Muscle of arm (tissue), 12 donors: ENCODE results near the gene CFHR4. TPM values are rescaled to one million over a fixed set of nuclear protein-coding genes. Genes with fewer than 3 reads are reported as not detected.
"Not testable (repeated sequence)": the region's sequence is repeated elsewhere in the genome, so short reads cannot be mapped to it uniquely, and the experiment has no call there.

ENCODE experiments used
- DNase-seq: peaks from one replicate; pipeline ENCODE4 v3.0.0-alpha.2; 2013
- polyA plus RNA-seq, 12 donors: library from polyadenylated mRNA; unstranded; fragments of 120-200 nt; gene quantifications; one replicate each; pipeline ENCODE4 v1.2.1, GENCODE V29; 2013; ENCODE audit not compliant: insufficient read length in 12 of 12

The CFHR4 gene
- polyA plus RNA-seq, 12 donors, result 0.15 TPM; not detected in 11

- DNase-seq, result no peak
Measured at GRCh38 chr1:196933531-196934189, 45.8 kb downstream of the CFHR4 start.

GRCh38 chr1:196941474-196941873, 53.6 kb downstream of the CFHR4 start:
- not testable (repeated sequence) for DNase-seq

- not testable (repeated sequence) for DNase-seq
Measured at GRCh38 chr1:196943568-196943967, 55.7 kb downstream of the CFHR4 start, which contains the start of gene CFHR2. TSS of gene CFHR2 (plus strand) at chr1:196943738. CDS start at chr1:196943881, 143 bp downstream.

GRCh38 chr1:196951711-196952394, 64.0 kb downstream of the CFHR4 start:
- DNase-seq, result no peak

GRCh38 chr1:196954778-196955177, 66.9 kb downstream of the CFHR4 start:
- DNase-seq, result no peak

- no peak for DNase-seq
Measured at GRCh38 chr1:196955926-196956325, 68.1 kb downstream of the CFHR4 start.

GRCh38 chr1:196960854-196961253, 73.0 kb downstream of the CFHR4 start:
- no peak for DNase-seq

Other genes with a start within 250 kb of the CFHR4 start
- 100 to 1,000 TPM in 6 of 12 donors, 10 to 100 TPM in 5, not detected in 1; 51.4 to 131 (median 111) TPM for gene CFH, start 236.0 kb upstream of the CFHR4 start, polyA plus RNA-seq
- 10 to 100 TPM in 1 of 12 donors, 1 to 10 TPM in 9, under 1 TPM in 1, not detected in 1; 0.65 to 10.5 (median 3.0) TPM for gene CFHR3, start 113.2 kb upstream of the CFHR4 start, polyA plus RNA-seq
- gene CFHR1, start 68.3 kb upstream of the CFHR4 start, polyA plus RNA-seq, result 1 to 10 TPM in 3 of 12 donors, under 1 TPM in 6, not detected in 3; 0.43 to 2.7 (median 0.69) TPM
- gene CFHR2, start 55.7 kb downstream of the CFHR4 start, polyA plus RNA-seq, result under 1 TPM in 2 of 12 donors, not detected in 10; 0.23 to 0.74 TPM
- gene CFHR5, start 89.5 kb downstream of the CFHR4 start, polyA plus RNA-seq, result not detected
- 1 to 10 TPM in 1 of 12 donors, under 1 TPM in 2, not detected in 9; 0.12 to 1.1 (median 0.13) TPM for gene F13B, start 179.2 kb downstream of the CFHR4 start, polyA plus RNA-seq